Chondrocyte (in vitro differentiated cells): Measurements from ENCODE around the gene MON2. TPM values are rescaled to one million over a fixed set of nuclear protein-coding genes. Genes with fewer than 3 reads are reported as not detected.
A peak's percentile ranks its signal among the peaks of the same experiment; 100 is the strongest.

ENCODE experiments used
- DNase-seq: peaks from one replicate; pipeline ENCODE4 v3.0.0; 2021; ENCODE audit warnings: mixed read lengths, low spot score
- H3K27ac Mint-ChIP-seq: one replicate; pipeline ENCODE4 v1.8.0; 2021; ENCODE audit warnings: mild to moderate bottlenecking, moderate library complexity, mixed read lengths; ENCODE audit not compliant: unreplicated experiment
- H3K27me3 Mint-ChIP-seq: 2 replicates; pipeline ENCODE4 v1.8.0; 2021; ENCODE audit warnings: low read depth, mixed read lengths
- H3K36me3 Mint-ChIP-seq: 2 replicates; pipeline ENCODE4 v1.8.0; 2021; ENCODE audit warnings: low read depth, mixed read lengths
- H3K4me1 Mint-ChIP-seq: 2 replicates; pipeline ENCODE4 v1.8.0; 2021; ENCODE audit warnings: low read depth, mild to moderate bottlenecking, mixed read lengths
- H3K4me3 Mint-ChIP-seq: one replicate; pipeline ENCODE4 v1.8.0; 2021; ENCODE audit warnings: mild to moderate bottlenecking, moderate library complexity, mixed read lengths; ENCODE audit not compliant: unreplicated experiment
- H3K9me3 Mint-ChIP-seq: 2 replicates; pipeline ENCODE4 v1.8.0; 2021; ENCODE audit warnings: low read depth, mixed read lengths
- CTCF ChIP-seq: fragments of 200-600 bp; sonication (generic); IDR thresholded peaks from 2 replicates; pipeline ENCODE4 v1.5.0; 2021; ENCODE audit warnings: antibody characterized with exemption, mild to moderate bottlenecking, moderate library complexity
- total RNA-seq: library from RNA; stranded (reverse); gene quantifications from 3 replicates; pipeline ENCODE4 v1.2.1, GENCODE V29; 2021

Gene MON2
- total RNA-seq, 1 donor from 2014 or later: 47.2 TPM

- DNase-seq: no peak
- H3K27me3 Mint-ChIP-seq: no peaks in the 10 kb centered on the region
- TF ChIP-seq CTCF: no peak
- no peak overlapping the region for H3K4me3 Mint-ChIP-seq
- no peaks in the 10 kb centered on the region for H3K9me3 Mint-ChIP-seq
- peaks cover under 1% of the 10 kb centered on the region for H3K4me1 Mint-ChIP-seq
- H3K27ac Mint-ChIP-seq: no peak overlapping the region
- H3K36me3 Mint-ChIP-seq: no peaks in the 10 kb centered on the region
Observed at GRCh38 chr12:62525271-62525670, 58.6 kb downstream of the MON2 start.

- H3K36me3 Mint-ChIP-seq: peaks cover 11% of the 10 kb centered on the region
- H3K4me1 Mint-ChIP-seq: peaks cover 28% of the 10 kb centered on the region
- H3K9me3 Mint-ChIP-seq: no peaks in the 10 kb centered on the region
- H3K27ac Mint-ChIP-seq: peak overlapping the region; percentile 79
- H3K4me3 Mint-ChIP-seq: no peak overlapping the region
- DNase-seq: no peak
- H3K27me3 Mint-ChIP-seq: no peaks in the 10 kb centered on the region
- TF ChIP-seq CTCF: no peak
Observed at GRCh38 chr12:62530596-62530995, 64.0 kb downstream of the MON2 start.

- Mint-ChIP-seq H3K4me1 (peaks cover 35% of the 10 kb centered on the region), H3K4me3 (no peak overlapping the region), H3K9me3 (no peaks in the 10 kb centered on the region), H3K27ac (no peak overlapping the region), H3K27me3 (no peaks in the 10 kb centered on the region), H3K36me3 (peaks cover 11% of the 10 kb centered on the region)
- no peak for TF ChIP-seq CTCF
- DNase-seq: no peak
Observed at GRCh38 chr12:62532333-62532732, 65.7 kb downstream of the MON2 start.

- no peak for DNase-seq
- Mint-ChIP-seq H3K4me1 (peaks cover 44% of the 10 kb centered on the region), H3K27me3 (no peaks in the 10 kb centered on the region), H3K36me3 (peaks cover 11% of the 10 kb centered on the region), H3K27ac (peak overlapping the region; percentile 81), H3K9me3 (no peaks in the 10 kb centered on the region), H3K4me3 (no peak overlapping the region)
- no peak for TF ChIP-seq CTCF
Observed at GRCh38 chr12:62533087-62533754, 66.6 kb downstream of the MON2 start.

- H3K36me3 Mint-ChIP-seq: peaks cover 11% of the 10 kb centered on the region
- no peaks in the 10 kb centered on the region for H3K9me3 Mint-ChIP-seq
- no peak overlapping the region for H3K4me3 Mint-ChIP-seq
- H3K27ac Mint-ChIP-seq: peak overlapping the region; percentile 81
- TF ChIP-seq CTCF: no peak
- peaks cover 47% of the 10 kb centered on the region for H3K4me1 Mint-ChIP-seq
- DNase-seq: no peak
- no peaks in the 10 kb centered on the region for H3K27me3 Mint-ChIP-seq
Observed at GRCh38 chr12:62533755-62534107, 67.1 kb downstream of the MON2 start.
